DMS79 (cell line): ENCODE measurements around the gene PELI1.
"Not testable (repeated sequence)": the region's sequence is repeated elsewhere in the genome, so short reads cannot be mapped to it uniquely, and the experiment has no call there.

Source experiments
- DNase-seq: peaks from one replicate; lab custom pipeline; 2025; lab: John Stamatoyannopoulos, UW

Gene PELI1

DNA sequence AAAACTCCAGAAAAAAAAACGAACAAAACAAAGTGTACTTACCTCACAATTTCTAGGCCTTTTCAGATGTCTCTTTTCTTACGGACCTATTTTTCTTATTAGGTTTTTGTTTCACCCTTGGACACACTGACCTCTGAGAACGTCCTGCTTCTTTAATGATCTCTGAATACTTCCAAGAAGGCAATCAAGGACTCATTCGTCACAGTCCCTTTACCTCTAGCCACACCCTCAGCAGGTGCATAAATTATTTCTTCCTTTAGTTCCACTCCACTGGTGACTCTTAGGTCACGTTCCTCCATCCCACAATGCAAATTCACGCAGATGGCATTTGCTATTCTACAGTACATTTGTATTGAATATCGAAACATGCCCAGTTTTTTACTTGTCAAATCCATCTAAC is 21.9 kb downstream of the PELI1 start:
- DNase-seq, result no peak

DNA sequence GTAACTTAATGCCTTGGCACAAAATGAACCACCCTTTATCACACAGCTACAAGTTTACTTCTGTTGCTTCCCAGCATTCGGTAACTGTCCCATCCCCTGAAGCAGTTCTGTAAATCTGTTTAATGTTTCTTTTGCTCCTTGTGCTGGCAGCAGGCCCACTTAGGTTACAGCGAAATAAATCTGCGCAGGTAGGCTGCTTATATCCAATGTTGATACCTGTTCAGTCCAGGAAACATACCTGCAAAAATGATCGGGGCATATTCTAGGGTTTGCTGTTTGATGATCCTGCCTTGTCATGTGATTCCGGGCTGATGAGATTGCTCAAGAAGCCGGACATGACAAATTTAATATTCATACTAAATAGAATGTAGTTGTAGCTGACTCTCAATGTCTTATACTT is 23.3 kb downstream of the PELI1 start:
- DNase-seq, result no peak

GRCh38 chr2:64120008-64120407 is 24.2 kb downstream of the PELI1 start:
- DNase-seq, result no peak

DNA sequence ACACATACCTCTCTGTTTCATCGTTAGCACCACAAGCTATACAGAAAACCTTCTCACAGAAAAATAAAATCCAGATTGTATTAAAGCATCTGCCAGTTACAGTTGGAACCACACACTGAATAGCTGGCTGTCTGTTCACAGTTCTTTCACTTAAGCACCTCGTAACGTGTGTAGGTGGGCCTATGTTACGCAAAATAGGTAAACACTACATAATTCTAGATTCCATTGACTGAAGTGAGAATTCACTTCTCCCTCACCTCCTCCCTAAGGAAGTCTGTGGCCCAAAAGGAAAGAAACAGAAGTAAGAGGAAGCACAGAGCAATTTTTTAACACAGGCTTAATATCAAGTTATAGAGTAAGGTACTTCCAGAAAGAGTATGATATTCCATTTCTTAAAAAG is 24.9 kb downstream of the PELI1 start:
- DNase-seq, result no peak

DNA sequence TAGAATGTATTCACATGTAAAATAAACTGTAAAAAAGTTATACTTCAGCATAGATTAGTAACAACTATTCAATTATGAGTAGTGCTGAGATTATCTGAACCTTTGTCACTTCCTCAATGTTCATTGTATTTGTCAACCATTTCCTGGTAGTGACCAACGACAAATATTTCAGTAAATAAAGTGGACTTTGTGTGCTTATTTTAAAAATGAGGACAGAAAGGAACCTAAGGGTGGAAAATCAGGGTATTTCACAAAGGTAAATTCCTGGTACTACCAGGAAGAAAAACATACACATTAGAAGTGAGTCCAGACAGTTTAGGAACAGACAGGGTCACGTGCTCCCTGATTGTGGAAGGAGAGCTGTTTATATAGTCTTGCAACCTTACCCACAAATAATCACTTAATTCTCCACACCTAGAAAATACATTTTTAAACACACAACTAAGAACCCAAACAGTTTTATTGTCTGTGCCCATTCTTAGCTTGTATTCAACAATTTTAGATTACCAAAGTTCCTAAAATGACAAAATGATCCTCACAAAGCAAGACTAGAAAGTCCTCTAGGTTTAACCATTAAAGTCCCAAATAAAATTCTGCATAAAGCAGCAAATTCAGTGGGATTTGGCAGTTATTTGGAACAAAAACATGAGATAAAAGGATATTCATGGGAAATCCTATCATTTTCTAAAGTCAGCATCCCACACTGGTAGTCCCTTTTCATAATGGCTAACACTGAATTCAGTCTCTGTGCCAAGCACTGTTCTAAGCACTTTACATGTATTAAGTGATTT is 28.2 kb downstream of the PELI1 start:
- DNase-seq, result no peak

DNA sequence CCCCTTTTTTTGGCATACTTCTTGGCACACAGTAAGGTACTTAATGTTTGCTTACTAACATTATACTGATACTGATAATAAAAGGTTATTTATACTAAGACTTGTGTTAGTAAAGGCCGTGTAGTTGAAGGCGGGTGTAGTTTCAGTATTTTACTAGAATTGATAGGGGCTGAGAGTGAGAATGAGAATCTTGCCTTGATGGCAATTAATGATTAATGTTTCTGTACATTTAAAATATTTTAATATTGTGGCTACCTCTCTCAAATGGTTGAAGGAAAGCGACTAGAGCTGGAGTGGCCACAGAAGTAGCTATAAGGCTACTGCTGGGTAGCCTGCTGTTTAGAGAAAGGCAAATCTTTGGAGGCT is 29.3 kb downstream of the PELI1 start:
- no peak for DNase-seq

DNA sequence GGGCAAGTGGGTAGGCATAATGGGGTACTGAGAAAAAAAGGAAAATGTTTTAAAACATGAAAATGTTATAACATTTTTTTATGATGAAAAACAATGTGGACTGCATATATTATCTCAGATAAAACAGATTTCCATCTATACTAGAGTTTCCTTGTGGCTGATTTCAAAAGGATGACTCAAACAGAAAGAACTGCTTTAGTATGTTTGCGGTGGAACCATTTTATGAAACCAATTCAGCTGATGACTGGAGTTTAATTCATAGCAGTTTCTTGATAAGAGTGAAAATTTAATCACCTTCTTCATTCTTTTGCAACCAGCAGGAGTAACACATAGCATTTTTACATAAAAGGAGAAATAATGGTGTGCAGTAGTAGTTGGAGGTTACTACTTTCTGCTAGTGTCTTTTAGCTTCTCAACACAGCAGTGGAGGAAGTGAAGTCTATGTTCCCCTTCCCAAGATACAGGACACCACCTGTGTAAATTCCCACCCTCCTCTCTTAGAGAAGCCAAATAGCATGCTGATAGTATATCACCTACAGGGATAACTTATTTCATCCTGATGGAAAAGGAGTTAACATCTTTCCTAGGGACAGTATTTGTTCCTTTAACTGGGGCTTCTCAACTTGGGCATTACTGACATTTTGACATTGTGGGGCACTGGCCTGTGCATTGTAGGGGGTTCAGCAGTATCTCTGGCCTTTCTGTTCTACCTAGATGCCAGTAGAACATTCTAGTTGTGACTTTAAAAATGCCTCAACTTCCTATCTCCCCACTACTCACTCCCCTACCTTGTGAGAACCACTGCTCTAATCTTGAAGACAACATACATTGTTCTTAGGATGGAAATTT is 29.9 kb downstream of the PELI1 start:
- no peak for DNase-seq

DNA sequence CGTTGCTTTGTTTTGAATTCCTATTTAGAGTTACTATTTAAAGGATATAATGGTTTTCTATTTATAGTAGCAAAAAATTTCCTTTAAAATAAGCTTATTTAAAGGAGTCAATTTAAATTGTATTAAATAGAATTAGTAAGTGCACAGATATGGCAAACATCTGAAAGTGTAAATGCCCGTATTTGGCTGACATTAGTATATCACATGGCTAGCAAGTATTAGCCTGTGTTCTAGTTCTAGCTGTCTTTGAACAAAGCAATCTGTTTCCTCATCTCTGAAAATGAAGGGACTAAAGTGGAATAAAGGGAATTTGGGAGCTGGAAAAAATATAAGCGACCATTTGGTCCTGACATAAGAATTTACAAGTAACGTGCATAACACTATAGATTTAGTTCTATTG is 32.2 kb downstream of the PELI1 start:
- DNase-seq, result no peak

GRCh38 chr2:64111426-64111825 is 32.8 kb downstream of the PELI1 start:
- no peak for DNase-seq

DNA sequence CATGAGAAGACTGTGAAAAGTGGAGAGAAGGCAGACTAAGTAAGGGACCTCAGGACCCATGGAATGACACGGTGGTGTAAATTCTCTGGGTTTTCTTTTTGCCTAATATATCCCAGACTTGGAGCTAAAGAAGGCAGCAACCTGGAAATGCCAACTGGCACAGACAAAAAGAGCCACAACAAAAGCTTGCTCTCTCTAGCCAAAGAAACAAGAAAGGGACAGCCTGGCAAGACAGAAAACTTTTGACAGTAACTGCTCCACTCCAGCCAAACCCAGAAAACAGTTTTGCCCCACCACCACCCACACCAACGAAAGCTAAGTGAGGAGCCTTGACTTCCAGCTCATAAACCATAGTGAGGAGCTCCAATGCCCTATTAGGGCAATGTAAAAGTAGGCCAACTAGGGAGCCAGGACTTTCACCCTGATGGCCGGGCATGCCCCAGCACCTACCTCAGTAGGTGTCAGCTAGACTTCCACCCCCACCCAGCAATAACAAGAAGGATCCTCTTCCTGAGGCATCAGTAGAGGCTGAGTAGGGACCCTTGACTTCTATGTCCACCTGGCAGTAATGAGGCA is 35.5 kb downstream of the PELI1 start:
- no peak for DNase-seq

DNA sequence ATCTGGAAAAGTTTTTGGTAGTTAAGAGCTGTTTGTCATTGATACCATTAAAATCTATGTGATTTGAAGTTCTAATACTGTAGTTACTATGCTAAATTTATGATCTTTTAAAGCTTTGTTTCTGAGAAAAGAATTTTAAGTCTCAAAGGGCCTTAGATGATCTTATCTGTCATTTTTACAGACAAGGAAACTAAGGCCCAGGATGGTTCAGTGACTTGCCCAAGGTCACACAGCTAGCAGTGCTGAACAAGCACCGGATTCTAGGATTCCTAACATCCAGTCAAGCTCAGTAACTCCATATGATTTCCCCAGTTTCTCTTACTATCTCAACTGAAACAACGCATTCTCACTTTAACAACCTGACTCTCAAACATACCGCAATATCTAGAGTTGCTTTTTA is 37.7 kb downstream of the PELI1 start:
- DNase-seq, result no peak

- no peak for DNase-seq
Observed at GRCh38 chr2:64105670-64106461, 38.4 kb downstream of the PELI1 start.

GRCh38 chr2:64104933-64105332 is 39.3 kb downstream of the PELI1 start:
- DNase-seq, result no peak

DNA sequence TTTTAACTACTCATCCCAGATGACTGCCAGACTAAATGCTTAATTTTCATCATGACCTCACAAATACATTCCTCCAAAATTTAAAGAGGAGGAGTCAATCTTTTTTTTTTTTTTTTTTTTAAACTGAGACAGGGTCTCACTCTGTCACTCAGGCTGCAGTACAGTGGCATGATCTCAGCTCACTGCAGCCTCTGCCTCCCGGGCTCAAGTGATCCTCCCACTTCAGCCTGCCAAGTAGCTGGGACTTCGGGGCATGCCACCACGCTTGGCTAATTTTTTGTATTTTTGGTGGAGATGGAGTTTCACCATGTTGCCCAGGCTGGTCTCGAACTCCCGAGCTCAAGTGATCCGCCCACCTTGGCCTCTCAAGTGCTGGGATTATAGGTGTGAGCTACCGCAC is 41.5 kb downstream of the PELI1 start:
- DNase-seq, result not testable (repeated sequence)

DNA sequence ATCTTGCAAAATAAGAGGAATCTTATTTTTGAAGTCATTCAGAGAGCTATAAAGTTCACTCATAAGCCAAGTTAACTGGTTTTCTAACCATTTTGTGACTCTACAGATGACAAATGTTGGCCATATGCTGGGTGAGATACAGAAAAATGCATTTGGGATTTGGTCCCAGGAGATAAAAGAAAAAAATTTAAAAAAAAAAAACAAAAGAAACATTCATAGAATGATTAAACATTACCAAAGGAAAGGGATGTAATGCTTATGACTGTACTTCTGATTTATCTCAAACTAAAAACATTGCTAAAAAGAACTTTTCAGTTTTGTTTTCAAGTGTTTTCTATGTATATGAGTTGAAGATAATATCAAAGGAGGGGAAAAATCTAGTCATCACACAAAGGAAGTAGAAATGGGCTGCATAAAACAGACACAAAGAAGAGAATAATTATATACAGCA is 43.1 kb downstream of the PELI1 start:
- DNase-seq, result no peak

DNA sequence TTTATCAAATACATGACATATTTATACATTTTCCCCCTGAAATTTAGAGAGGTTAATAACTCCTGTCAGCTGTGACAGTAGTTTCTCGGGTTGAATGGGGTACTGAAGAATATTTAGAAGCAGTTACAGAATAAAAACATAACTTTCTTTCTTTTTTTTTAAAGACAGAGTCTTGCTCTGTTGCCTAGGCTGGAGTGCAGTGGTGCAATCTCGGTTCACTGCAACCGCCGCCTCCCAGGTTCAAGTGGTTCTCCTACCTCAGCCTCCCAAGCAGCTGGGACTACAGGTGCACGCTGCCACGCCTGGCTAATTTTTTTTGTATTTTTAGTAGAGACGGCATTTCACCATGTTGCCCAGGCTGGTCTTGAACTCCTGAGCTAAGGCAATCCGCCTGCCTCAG is 43.6 kb downstream of the PELI1 start:
- not testable (repeated sequence) for DNase-seq

DNA sequence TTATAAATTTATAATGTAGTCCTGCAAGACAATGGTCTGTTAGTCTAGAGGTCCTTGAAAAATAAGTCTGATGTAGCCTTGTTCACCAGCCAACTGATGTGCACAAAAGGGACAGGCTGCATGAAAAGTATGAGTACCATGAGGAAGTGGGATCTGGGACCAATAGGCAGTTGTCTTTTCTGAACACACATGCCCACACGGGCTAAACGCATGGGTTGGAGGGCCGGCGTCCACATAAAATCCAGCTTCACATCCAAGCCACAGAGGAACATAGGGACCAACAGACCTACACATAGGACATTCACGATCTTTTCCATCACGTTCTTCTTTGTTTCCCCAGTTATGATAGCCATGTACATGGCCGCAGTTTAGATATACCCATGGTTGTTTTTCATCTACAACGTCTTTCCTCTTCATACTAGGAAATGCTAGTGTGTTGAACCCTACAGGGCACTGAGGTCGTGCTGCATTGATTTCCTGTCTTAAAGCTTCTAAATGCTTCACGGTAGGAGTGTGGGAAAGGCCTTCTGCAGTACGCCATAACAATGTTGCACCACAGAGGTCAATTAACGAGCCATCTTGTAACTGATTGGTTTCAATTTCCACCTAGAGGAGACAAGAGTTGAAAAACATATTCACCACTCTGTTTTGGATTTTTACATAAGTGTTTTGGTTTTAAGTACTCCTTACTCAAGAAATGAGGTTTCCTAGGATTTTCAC is 49.4 kb downstream of the PELI1 start:
- DNase-seq, result no peak

DNA sequence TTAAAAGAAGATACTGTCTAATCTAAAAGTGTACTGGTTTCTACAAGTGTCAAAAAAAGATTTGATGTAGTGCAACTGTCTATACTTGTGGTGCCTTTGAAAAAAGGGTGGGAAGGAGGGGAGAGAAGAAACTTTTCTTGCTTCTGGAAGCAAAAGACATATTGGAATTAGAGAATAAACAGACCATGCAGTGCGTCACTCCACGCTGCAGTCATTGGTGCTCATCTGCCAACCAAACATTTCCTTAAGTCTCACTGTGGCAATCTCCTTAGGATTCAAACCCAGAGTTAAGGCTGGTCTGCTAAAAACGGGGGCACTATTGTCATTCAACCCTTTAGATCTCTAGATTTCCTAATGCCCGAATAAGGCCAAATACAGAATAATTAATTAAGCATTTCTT is 50.9 kb downstream of the PELI1 start:
- no peak for DNase-seq

DNA sequence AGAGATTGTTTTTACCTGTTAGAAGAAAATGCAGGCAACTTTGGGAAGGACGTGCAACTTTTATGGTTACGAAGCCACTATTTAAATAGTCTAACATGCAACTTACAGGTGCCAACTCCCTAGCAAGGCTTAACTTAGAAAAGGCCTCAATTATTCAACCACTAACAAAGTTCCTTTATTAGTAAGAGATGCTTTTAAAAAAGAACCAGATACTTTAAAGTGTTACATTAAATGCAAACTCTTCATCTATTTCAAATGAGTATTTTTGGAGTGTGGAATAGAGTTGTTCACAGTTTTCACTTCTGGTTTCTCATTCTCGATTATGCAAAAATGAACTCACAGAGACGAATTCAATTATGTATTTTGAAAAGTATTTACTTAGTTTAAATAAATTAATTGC is 51.7 kb downstream of the PELI1 start:
- no peak for DNase-seq

DNA sequence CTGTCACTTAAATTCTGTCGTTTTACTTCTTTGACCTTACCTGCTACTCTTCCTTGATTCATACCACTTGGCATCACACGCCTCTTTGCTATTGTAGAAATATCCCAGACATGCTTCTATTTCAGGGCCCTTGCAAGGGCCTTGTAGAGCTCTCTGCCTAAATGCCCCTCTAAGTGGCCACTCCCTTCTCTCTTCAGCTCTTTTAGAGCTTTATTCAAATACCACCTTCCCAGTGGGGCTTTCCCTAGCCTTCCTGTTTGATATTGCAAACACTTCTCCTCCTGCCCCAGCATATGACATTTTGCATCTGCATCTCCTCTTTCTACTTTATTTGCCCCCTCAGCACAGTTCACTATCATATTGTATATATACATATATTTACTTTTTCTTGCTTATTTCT is 54.0 kb downstream of the PELI1 start:
- peak; percentile 91 for DNase-seq

GRCh38 chr2:64086347-64087082 is 57.7 kb downstream of the PELI1 start:
- no peak for DNase-seq
